ENCODE measurements around the gene CMIP. TPM values are rescaled to one million over a fixed set of nuclear protein-coding genes. Genes with fewer than 3 reads are reported as not detected.
A peak's percentile ranks its signal among the peaks of the same experiment; 100 is the strongest.

Gene CMIP
- total RNA-seq, 1 donor from 2014 or later: 6.6 TPM

- Histone ChIP-seq H3K9ac (no peak overlapping the region), H4K20me1 (ENCODE audit: low read depth) (peaks cover 98% of the 10 kb centered on the region), H3K36me3 (no peaks in the 10 kb centered on the region), H3K79me2 (ENCODE audit: low read depth) (peaks cover 97% of the 10 kb centered on the region), H3K4me3 (no peak overlapping the region), H3K27me3 (no peaks in the 10 kb centered on the region), H3F3A (ENCODE audit: low read depth) (peaks cover 13% of the 10 kb centered on the region), H3K4me2 (no peak overlapping the region), H3K27ac (no peak overlapping the region), H2AFZ (replicated peaks) (no peak overlapping the region), H3K9me3 (ENCODE audit: low read depth) (no peaks in the 10 kb centered on the region), H3K4me1 (peaks cover 21% of the 10 kb centered on the region)
- no peak overlapping the region for H3K27ac Mint-ChIP-seq
- no peak overlapping the region for H3K4me3 Mint-ChIP-seq
- DNase-seq (ENCODE audit: low spot score): no peak
- no peaks in the 10 kb centered on the region for H3K9me3 Mint-ChIP-seq
- TF ChIP-seq EZH2 (IDR thresholded peaks at IDR 0.05) (no peak), CTCF (IDR thresholded peaks at IDR 0.05) (no peak), EZH2phosphoT487 (IDR thresholded peaks at IDR 0.05) (no peak)
- H3K4me1 Mint-ChIP-seq: peaks cover 46% of the 10 kb centered on the region
- H3K27me3 Mint-ChIP-seq (ENCODE audit: insufficient read depth, low read depth): no peaks in the 10 kb centered on the region
- H3K36me3 Mint-ChIP-seq: peaks cover 16% of the 10 kb centered on the region
Measured at GRCh38 chr16:81465375-81465943, 20.9 kb downstream of the CMIP start.

GRCh38 chr16:81466356-81466980 is 21.9 kb downstream of the CMIP start:
- H3K79me2 ChIP-seq (ENCODE audit: low read depth): peaks cover 97% of the 10 kb centered on the region
- H3K27ac ChIP-seq: no peak overlapping the region
- Mint-ChIP-seq H3K27me3 (ENCODE audit: insufficient read depth, low read depth) (no peaks in the 10 kb centered on the region), H3K4me3 (no peak overlapping the region), H3K4me1 (peaks cover 50% of the 10 kb centered on the region), H3K27ac (peak overlapping the region; percentile 72), H3K9me3 (no peaks in the 10 kb centered on the region), H3K36me3 (peaks cover 14% of the 10 kb centered on the region)
- peaks cover 21% of the 10 kb centered on the region for H3K4me1 ChIP-seq
- H4K20me1 ChIP-seq (ENCODE audit: low read depth): peaks cover 97% of the 10 kb centered on the region
- peak overlapping the region; percentile 8 for H3K4me2 ChIP-seq
- TF ChIP-seq EZH2phosphoT487 (IDR thresholded peaks at IDR 0.05) (no peak), CTCF (IDR thresholded peaks at IDR 0.05) (no peak)
- no peaks in the 10 kb centered on the region for H3K27me3 ChIP-seq
- H2AFZ ChIP-seq (replicated peaks): no peak overlapping the region
- H3K36me3 ChIP-seq: no peaks in the 10 kb centered on the region
- no peak overlapping the region for H3K4me3 ChIP-seq
- peaks cover 23% of the 10 kb centered on the region for H3F3A ChIP-seq (ENCODE audit: low read depth)
- DNase-seq (ENCODE audit: low spot score): peak; percentile 35
- no peaks in the 10 kb centered on the region for H3K9me3 ChIP-seq (ENCODE audit: low read depth)
- H3K9ac ChIP-seq: no peak overlapping the region

- H3K4me3 ChIP-seq: no peak overlapping the region
- H3K27ac ChIP-seq: no peak overlapping the region
- Mint-ChIP-seq H3K27me3 (ENCODE audit: insufficient read depth, low read depth) (no peaks in the 10 kb centered on the region), H3K27ac (peak overlapping the region; percentile 72), H3K36me3 (peaks cover 14% of the 10 kb centered on the region), H3K4me3 (no peak overlapping the region), H3K4me1 (peaks cover 55% of the 10 kb centered on the region), H3K9me3 (no peaks in the 10 kb centered on the region)
- peak overlapping the region; percentile 8 for H3K4me2 ChIP-seq
- H4K20me1 ChIP-seq (ENCODE audit: low read depth): peaks cover 97% of the 10 kb centered on the region
- no peak overlapping the region for H2AFZ ChIP-seq (replicated peaks)
- no peak overlapping the region for H3K9ac ChIP-seq
- TF ChIP-seq EZH2 (IDR thresholded peaks at IDR 0.05): no peak
- no peak for TF ChIP-seq CTCF (IDR thresholded peaks at IDR 0.05)
- no peak for TF ChIP-seq EZH2phosphoT487 (IDR thresholded peaks at IDR 0.05)
- DNase-seq (ENCODE audit: low spot score): no peak
- H3K27me3 ChIP-seq: no peaks in the 10 kb centered on the region
- peaks cover 21% of the 10 kb centered on the region for H3K4me1 ChIP-seq
- peaks cover 97% of the 10 kb centered on the region for H3K79me2 ChIP-seq (ENCODE audit: low read depth)
- no peaks in the 10 kb centered on the region for H3K9me3 ChIP-seq (ENCODE audit: low read depth)
- H3F3A ChIP-seq (ENCODE audit: low read depth): peaks cover 24% of the 10 kb centered on the region
- no peaks in the 10 kb centered on the region for H3K36me3 ChIP-seq
Measured at GRCh38 chr16:81467072-81467471, 22.5 kb downstream of the CMIP start.

All from neural progenitor cell (in vitro differentiated cells).